ENCODE data around the gene SYT8.

DNA sequence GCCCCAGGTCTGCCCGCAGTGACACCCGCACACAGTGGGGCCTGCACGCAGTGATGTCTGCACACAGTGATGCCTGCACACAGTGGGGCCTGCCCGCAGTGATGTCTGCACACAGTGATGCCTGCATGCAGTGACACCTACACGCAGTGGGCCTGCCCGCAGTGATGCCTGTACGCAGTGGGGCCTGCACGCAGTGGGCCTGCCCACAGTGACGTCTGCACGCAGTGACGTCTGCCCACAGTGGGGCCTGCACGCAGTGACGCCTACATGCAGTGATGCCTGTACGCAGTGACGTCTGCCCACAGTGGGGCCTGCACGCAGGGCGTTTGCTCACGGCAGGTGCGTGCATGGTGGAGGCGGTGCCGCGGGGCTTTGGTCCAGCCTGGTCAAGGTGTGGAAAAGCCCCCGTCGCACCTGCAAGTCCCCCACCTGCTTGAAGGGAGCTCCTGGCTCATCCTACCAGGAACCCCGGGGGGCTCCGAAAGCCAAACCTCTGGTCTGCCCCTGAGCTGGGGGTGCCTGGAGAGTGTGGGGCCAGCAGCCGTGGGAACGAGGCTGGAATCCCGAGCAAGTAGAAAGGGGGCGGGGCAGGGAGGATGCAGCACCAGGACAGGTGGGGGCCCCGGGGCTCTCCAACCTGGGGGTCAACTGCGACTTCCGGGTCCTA is 8.9 kb upstream of the SYT8 start:
- TF ChIP-seq GATA2 (IDR thresholded peaks at IDR 0.05; ENCODE audit: low read depth, low read length) (no peak), GATA3 (IDR thresholded peaks at IDR 0.05; ENCODE audit: low read depth, low read length) (no peak)
